ENCODE measurements around the gene DARS2.

- TF ChIP-seq CTCF (IDR thresholded peaks at IDR 0.05): no peak
- no peak for TF ChIP-seq POLR2A (IDR thresholded peaks at IDR 0.05)
Measured at GRCh38 chr1:173775578-173776226, 48.8 kb upstream of the DARS2 start.

Data from testis (tissue), 2 donors.